EL (cell line): ENCODE measurements around the gene COG4.
A peak's percentile ranks its signal among the peaks of the same experiment; 100 is the strongest.

Experiments
- DNase-seq: peaks from one replicate; pipeline ENCODE4 v3.0.0-alpha.2; 2016

Gene COG4

GRCh38 chr16:70478169-70478568, 45.2 kb downstream of the COG4 start:
- no peak for DNase-seq

GRCh38 chr16:70476272-70477020, 46.9 kb downstream of the COG4 start:
- peak; percentile 83 for DNase-seq

GRCh38 chr16:70475054-70475871, 48.1 kb downstream of the COG4 start:
- DNase-seq: no peak

- DNase-seq: no peak
These were observed 48.9 kb downstream of the COG4 start for GRCh38 chr16:70474320-70475053.

- no peak for DNase-seq
These were observed 49.7 kb downstream of the COG4 start for GRCh38 chr16:70473446-70474319.

- no peak for DNase-seq
These were observed 50.4 kb downstream of the COG4 start for GRCh38 chr16:70472786-70473433.

- DNase-seq: no peak
These were observed 52.4 kb downstream of the COG4 start for GRCh38 chr16:70470927-70471341.

GRCh38 chr16:70470141-70470926, 53.0 kb downstream of the COG4 start:
- no peak for DNase-seq

GRCh38 chr16:70468776-70469525, 54.4 kb downstream of the COG4 start:
- DNase-seq: no peak

- no peak for DNase-seq
These were observed 55.7 kb downstream of the COG4 start for GRCh38 chr16:70467608-70468007.

GRCh38 chr16:70467113-70467512, 56.2 kb downstream of the COG4 start:
- DNase-seq: no peak

GRCh38 chr16:70466805-70467076, 56.6 kb downstream of the COG4 start:
- no peak for DNase-seq

GRCh38 chr16:70465999-70466804, 57.2 kb downstream of the COG4 start:
- DNase-seq: no peak

- no peak for DNase-seq
These were observed 60.1 kb downstream of the COG4 start for GRCh38 chr16:70463235-70463634.

GRCh38 chr16:70460737-70461261, 62.6 kb downstream of the COG4 start:
- no peak for DNase-seq

- DNase-seq: no peak
These were observed 65.7 kb downstream of the COG4 start for GRCh38 chr16:70457446-70458166.

- no peak for DNase-seq
These were observed 67.4 kb downstream of the COG4 start for GRCh38 chr16:70455910-70456309.

- DNase-seq: peak; percentile 72
These were observed 68.9 kb downstream of the COG4 start, which contains the start of gene FCSK for GRCh38 chr16:70454222-70455034. TSS of gene FCSK (plus strand) at chr16:70454595. CDS start at chr16:70463191, 8,596 bp downstream.
